ENCODE results near the gene PTP4A1.
"Not testable (repeated sequence)": the region's sequence is repeated elsewhere in the genome, so short reads cannot be mapped to it uniquely, and the experiment has no call there.

Gene PTP4A1

GRCh38 chr6:63582579-63583231, 10.4 kb downstream of the PTP4A1 start:
- Histone ChIP-seq H3K36me3 (ENCODE audit: control insufficient read depth, insufficient read depth, low read length) (peaks cover 54% of the 10 kb centered on the region), H3K9me3 (ENCODE audit: control insufficient read depth, insufficient read depth, low read length) (no peaks in the 10 kb centered on the region), H3K4me1 (ENCODE audit: control insufficient read depth, insufficient read depth, low read length) (no peaks in the 10 kb centered on the region), H3K9ac (ENCODE audit: low read depth, low read length) (no peak overlapping the region), H3K27me3 (ENCODE audit: control insufficient read depth, insufficient read depth, low read length) (no peaks in the 10 kb centered on the region), H3K27ac (ENCODE audit: low read depth, low read length) (no peak overlapping the region), H3K4me3 (ENCODE audit: low read depth, low read length) (no peak overlapping the region)

DNA sequence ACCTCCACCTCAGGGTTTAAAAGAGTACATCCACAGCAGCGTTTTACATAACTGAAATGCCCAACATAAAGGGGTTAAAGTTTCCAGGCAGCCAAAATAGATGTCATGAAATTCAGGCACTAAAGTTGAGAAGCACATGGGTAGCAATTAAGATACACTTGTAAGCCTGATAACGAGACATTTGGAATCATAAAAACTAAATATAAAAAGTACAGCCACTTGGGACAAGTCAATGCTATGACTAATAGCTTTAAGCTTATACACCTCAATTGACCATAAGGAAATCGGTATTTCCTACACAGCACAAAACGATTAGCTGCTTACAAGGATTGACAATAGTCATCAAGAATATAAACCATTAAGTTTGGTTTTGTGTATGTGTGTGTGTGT, 11.8 kb downstream of the PTP4A1 start:
- Histone ChIP-seq H3K27me3 (ENCODE audit: control insufficient read depth, insufficient read depth, low read length) (no peaks in the 10 kb centered on the region), H3K9ac (ENCODE audit: low read depth, low read length) (no peak overlapping the region), H3K4me1 (ENCODE audit: control insufficient read depth, insufficient read depth, low read length) (no peaks in the 10 kb centered on the region), H3K27ac (ENCODE audit: low read depth, low read length) (no peak overlapping the region), H3K9me3 (ENCODE audit: control insufficient read depth, insufficient read depth, low read length) (no peaks in the 10 kb centered on the region), H3K36me3 (ENCODE audit: control insufficient read depth, insufficient read depth, low read length) (peaks cover 40% of the 10 kb centered on the region), H3K4me3 (ENCODE audit: low read depth, low read length) (no peak overlapping the region)

- Histone ChIP-seq H3K4me3 (ENCODE audit: low read depth, low read length) (no peak overlapping the region), H3K27ac (ENCODE audit: low read depth, low read length) (no peak overlapping the region), H3K4me1 (ENCODE audit: control insufficient read depth, insufficient read depth, low read length) (peaks cover 2% of the 10 kb centered on the region; the same call in 1 of the 2 replicates), H3K36me3 (ENCODE audit: control insufficient read depth, insufficient read depth, low read length) (peaks cover 35% of the 10 kb centered on the region), H3K9me3 (ENCODE audit: control insufficient read depth, insufficient read depth, low read length) (no peaks in the 10 kb centered on the region), H3K27me3 (ENCODE audit: control insufficient read depth, insufficient read depth, low read length) (no peaks in the 10 kb centered on the region), H3K9ac (ENCODE audit: low read depth, low read length) (no peak overlapping the region)
These were observed 12.3 kb downstream of the PTP4A1 start for GRCh38 chr6:63584566-63584965.

GRCh38 chr6:63585652-63586051, 13.4 kb downstream of the PTP4A1 start:
- H3K9me3 ChIP-seq (ENCODE audit: control insufficient read depth, insufficient read depth, low read length); H3K27me3 ChIP-seq (ENCODE audit: control insufficient read depth, insufficient read depth, low read length); H3K9ac ChIP-seq (ENCODE audit: low read depth, low read length); H3K27ac ChIP-seq (ENCODE audit: low read depth, low read length); H3K4me3 ChIP-seq (ENCODE audit: low read depth, low read length): not testable (repeated sequence)
- H3K4me1 ChIP-seq (ENCODE audit: control insufficient read depth, insufficient read depth, low read length), result peaks cover 13% of the 10 kb centered on the region
- peaks cover 24% of the 10 kb centered on the region for H3K36me3 ChIP-seq (ENCODE audit: control insufficient read depth, insufficient read depth, low read length)

DNA sequence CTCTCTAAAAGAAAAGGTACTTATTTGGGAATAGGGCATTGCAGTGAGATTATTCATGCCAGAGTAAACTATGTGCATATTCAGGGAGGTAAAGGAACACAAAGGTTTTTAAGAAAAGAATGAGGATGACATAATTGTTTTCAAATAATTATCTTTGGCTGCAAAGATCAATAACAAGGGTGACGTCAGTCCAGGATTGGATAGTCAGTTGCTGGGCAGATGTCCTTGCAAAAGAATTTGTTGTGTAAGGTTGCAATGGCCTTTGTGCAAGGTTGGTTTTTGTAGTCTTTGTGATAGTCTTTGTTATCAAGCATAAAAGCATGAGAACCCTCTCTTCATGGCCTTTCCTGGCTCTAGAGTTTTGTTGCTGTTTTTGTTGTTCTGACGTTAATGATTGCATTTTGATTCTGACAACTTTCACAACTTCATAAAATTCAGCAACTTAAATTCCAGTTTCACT, 17.7 kb downstream of the PTP4A1 start:
- Histone ChIP-seq H3K27ac (ENCODE audit: low read depth, low read length) (peak overlapping the region; percentile 63), H3K36me3 (ENCODE audit: control insufficient read depth, insufficient read depth, low read length) (no peaks in the 10 kb centered on the region), H3K27me3 (ENCODE audit: control insufficient read depth, insufficient read depth, low read length) (no peaks in the 10 kb centered on the region), H3K4me3 (ENCODE audit: low read depth, low read length) (no peak overlapping the region), H3K9ac (ENCODE audit: low read depth, low read length) (no peak overlapping the region; the same call in 1 of the 2 replicates), H3K9me3 (ENCODE audit: control insufficient read depth, insufficient read depth, low read length) (no peaks in the 10 kb centered on the region), H3K4me1 (ENCODE audit: control insufficient read depth, insufficient read depth, low read length) (peaks cover 14% of the 10 kb centered on the region)

GRCh38 chr6:63592886-63593285, 20.6 kb downstream of the PTP4A1 start:
- Histone ChIP-seq H3K27me3 (ENCODE audit: control insufficient read depth, insufficient read depth, low read length) (no peaks in the 10 kb centered on the region), H3K4me3 (ENCODE audit: low read depth, low read length) (no peak overlapping the region)

DNA sequence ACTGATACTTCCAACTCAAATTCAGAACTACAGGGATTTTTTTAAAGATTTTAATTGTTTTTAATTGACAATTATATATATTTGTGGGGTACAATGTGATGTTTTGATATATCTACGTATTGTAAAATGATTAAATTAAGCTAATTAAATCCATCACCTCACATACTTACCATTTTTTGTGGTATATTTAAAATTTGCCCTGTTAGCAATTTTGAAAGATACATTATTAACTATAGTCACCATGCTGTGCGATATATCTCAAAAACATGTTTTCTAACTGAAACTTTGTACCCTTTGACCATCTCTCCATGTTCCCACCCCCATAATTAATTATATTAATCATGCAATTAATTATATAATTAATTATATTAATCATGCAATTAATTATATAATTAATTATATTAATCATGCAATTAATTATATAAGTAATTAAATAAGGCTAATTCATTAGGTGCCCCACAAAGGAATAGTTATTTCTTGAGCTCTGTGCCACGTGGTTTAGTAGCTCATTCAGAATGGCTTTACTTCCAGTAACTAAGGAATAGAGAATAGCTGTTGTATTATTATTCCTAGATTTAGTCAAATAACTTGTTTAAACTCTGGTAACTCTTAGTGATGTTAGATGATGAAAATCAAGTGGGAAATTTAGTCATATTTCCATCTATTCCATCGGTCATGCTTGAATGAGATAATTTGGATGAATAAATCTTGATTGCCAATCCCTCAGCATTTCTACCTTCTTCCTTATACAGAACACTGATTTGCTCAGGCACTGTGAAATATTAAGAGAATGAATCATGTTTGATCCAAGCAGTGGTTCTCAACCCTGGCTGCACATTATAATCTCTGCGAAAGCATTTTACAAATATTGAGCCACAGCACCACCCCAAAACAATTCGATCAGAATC, 25.1 kb downstream of the PTP4A1 start:
- Histone ChIP-seq H3K27ac (ENCODE audit: low read depth, low read length) (no peak overlapping the region), H3K4me1 (ENCODE audit: control insufficient read depth, insufficient read depth, low read length) (peaks cover 10% of the 10 kb centered on the region), H3K27me3 (ENCODE audit: control insufficient read depth, insufficient read depth, low read length) (no peaks in the 10 kb centered on the region), H3K4me3 (ENCODE audit: low read depth, low read length) (peak overlapping the region; percentile 69), H3K36me3 (ENCODE audit: control insufficient read depth, insufficient read depth, low read length) (no peaks in the 10 kb centered on the region), H3K9ac (ENCODE audit: low read depth, low read length) (peak overlapping the region; percentile 51; the same call in 1 of the 2 replicates), H3K9me3 (ENCODE audit: control insufficient read depth, insufficient read depth, low read length) (no peaks in the 10 kb centered on the region)

More at GRCh38 chr6:63592886-63593285, 20.6 kb downstream of the PTP4A1 start:
- no peaks in the 10 kb centered on the region for H3K36me3 ChIP-seq (ENCODE audit: control insufficient read depth, insufficient read depth, low read length)
- H3K9me3 ChIP-seq (ENCODE audit: control insufficient read depth, insufficient read depth, low read length), result no peaks in the 10 kb centered on the region
- peaks cover 19% of the 10 kb centered on the region for H3K4me1 ChIP-seq (ENCODE audit: control insufficient read depth, insufficient read depth, low read length)
- no peak overlapping the region for H3K27ac ChIP-seq (ENCODE audit: low read depth, low read length)
- no peak overlapping the region for H3K9ac ChIP-seq (ENCODE audit: low read depth, low read length)

GRCh38 chr6:63598049-63599036, 26.1 kb downstream of the PTP4A1 start:
- no peaks in the 10 kb centered on the region for H3K9me3 ChIP-seq (ENCODE audit: control insufficient read depth, insufficient read depth, low read length)
- H3K27ac ChIP-seq (ENCODE audit: low read depth, low read length), result no peak overlapping the region
- H3K36me3 ChIP-seq (ENCODE audit: control insufficient read depth, insufficient read depth, low read length), result no peaks in the 10 kb centered on the region
- H3K4me1 ChIP-seq (ENCODE audit: control insufficient read depth, insufficient read depth, low read length), result peaks cover 10% of the 10 kb centered on the region
- H3K9ac ChIP-seq (ENCODE audit: low read depth, low read length), result peak overlapping the region; percentile 51
- no peaks in the 10 kb centered on the region for H3K27me3 ChIP-seq (ENCODE audit: control insufficient read depth, insufficient read depth, low read length)
- peak overlapping the region; percentile 69 for H3K4me3 ChIP-seq (ENCODE audit: low read depth, low read length)

- Histone ChIP-seq H3K9ac (ENCODE audit: low read depth, low read length) (no peak overlapping the region), H3K27ac (ENCODE audit: low read depth, low read length) (no peak overlapping the region), H3K27me3 (ENCODE audit: control insufficient read depth, insufficient read depth, low read length) (no peaks in the 10 kb centered on the region), H3K4me3 (ENCODE audit: low read depth, low read length) (no peak overlapping the region), H3K9me3 (ENCODE audit: control insufficient read depth, insufficient read depth, low read length) (no peaks in the 10 kb centered on the region), H3K36me3 (ENCODE audit: control insufficient read depth, insufficient read depth, low read length) (no peaks in the 10 kb centered on the region), H3K4me1 (ENCODE audit: control insufficient read depth, insufficient read depth, low read length) (peaks cover 10% of the 10 kb centered on the region)
These were observed 27.0 kb downstream of the PTP4A1 start for GRCh38 chr6:63599243-63599642.

DNA sequence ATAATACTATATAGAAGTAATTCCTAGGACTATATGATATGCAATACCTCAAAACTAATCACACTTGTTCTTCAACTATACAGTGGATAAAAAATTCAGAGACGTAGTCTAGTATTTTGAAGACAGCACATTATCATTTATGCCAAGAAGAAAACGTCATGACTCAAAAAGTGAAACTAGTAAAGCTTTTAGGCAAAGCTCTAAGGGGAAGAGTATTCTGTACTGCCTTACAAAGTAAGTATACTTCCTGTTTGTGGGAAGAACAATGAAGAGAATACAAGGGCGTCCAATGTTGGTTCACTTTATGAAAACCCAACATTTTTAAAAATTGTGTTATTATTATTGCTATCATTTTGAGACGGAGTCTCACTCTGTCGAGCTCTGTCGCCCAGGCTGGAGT, 27.9 kb downstream of the PTP4A1 start:
- Histone ChIP-seq H3K36me3 (ENCODE audit: control insufficient read depth, insufficient read depth, low read length) (no peaks in the 10 kb centered on the region), H3K4me1 (ENCODE audit: control insufficient read depth, insufficient read depth, low read length) (peaks cover 10% of the 10 kb centered on the region), H3K4me3 (ENCODE audit: low read depth, low read length) (no peak overlapping the region), H3K27me3 (ENCODE audit: control insufficient read depth, insufficient read depth, low read length) (no peaks in the 10 kb centered on the region), H3K9me3 (ENCODE audit: control insufficient read depth, insufficient read depth, low read length) (no peaks in the 10 kb centered on the region), H3K27ac (ENCODE audit: low read depth, low read length) (no peak overlapping the region), H3K9ac (ENCODE audit: low read depth, low read length) (no peak overlapping the region)
